ENCODE measurements around the gene ZNF292.
"Not testable (repeated sequence)": the region's sequence is repeated elsewhere in the genome, so short reads cannot be mapped to it uniquely, and the experiment has no call there.

Gene ZNF292

DNA sequence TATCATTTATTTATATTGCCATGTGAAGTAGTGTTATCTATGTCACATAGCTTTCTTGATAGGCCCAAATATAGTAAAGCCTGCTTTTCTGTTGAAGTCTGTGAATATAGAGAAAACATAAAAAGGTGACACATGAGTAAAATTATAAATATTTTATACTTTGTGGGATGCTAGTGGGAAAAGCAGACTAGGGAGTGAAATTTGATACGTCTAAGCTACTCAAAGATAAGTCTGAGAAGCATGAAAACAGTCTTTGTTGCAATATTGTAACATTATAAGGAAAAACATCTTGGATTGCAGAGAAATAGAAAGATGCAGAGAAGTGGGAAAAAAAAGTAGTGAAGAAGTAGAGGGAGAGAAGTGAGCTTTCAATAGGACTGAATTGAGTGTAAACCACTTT, 75.4 kb downstream of the ZNF292 start:
- no peak overlapping the region for H3K27ac ChIP-seq (ENCODE audit: low read depth, low read length)
- H3K4me3 ChIP-seq (ENCODE audit: low read length) = no peak overlapping the region
- no peak overlapping the region for H3K4me2 ChIP-seq (ENCODE audit: low read length)
- H3K9me3 ChIP-seq (ENCODE audit: control insufficient read depth, insufficient read depth, low read length) = no peaks in the 10 kb centered on the region
- H3K4me1 ChIP-seq (ENCODE audit: control insufficient read depth, low read length) = no peaks in the 10 kb centered on the region
- TF ChIP-seq, protein P1, sequence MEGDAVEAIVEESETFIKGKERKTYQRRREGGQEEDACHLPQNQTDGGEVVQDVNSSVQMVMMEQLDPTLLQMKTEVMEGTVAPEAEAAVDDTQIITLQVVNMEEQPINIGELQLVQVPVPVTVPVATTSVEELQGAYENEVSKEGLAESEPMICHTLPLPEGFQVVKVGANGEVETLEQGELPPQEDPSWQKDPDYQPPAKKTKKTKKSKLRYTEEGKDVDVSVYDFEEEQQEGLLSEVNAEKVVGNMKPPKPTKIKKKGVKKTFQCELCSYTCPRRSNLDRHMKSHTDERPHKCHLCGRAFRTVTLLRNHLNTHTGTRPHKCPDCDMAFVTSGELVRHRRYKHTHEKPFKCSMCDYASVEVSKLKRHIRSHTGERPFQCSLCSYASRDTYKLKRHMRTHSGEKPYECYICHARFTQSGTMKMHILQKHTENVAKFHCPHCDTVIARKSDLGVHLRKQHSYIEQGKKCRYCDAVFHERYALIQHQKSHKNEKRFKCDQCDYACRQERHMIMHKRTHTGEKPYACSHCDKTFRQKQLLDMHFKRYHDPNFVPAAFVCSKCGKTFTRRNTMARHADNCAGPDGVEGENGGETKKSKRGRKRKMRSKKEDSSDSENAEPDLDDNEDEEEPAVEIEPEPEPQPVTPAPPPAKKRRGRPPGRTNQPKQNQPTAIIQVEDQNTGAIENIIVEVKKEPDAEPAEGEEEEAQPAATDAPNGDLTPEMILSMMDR (IDR thresholded peaks at IDR 0.05; ENCODE audit: low read depth, low read length, poor library complexity, severe bottlenecking) = no peak
- TF ChIP-seq EZH2phosphoT487 (IDR thresholded peaks at IDR 0.05; ENCODE audit: borderline replicate concordance, low read length) = no peak
- no peaks in the 10 kb centered on the region for H4K20me1 ChIP-seq (ENCODE audit: control insufficient read depth, insufficient read depth, low read depth, low read length)
- peaks cover 40% of the 10 kb centered on the region for H3K36me3 ChIP-seq (ENCODE audit: control insufficient read depth, low read length)
- no peaks in the 10 kb centered on the region; the same call in 1 of the 2 replicates for H3K79me2 ChIP-seq (ENCODE audit: control insufficient read depth, low read length)
- H3K27me3 ChIP-seq (ENCODE audit: control insufficient read depth, low read length) = no peaks in the 10 kb centered on the region
- H3K9me2 ChIP-seq (replicated peaks; ENCODE audit: control insufficient read depth, low read length) = no peaks in the 10 kb centered on the region
- peaks cover 6% of the 10 kb centered on the region; the same call in 1 of the 2 replicates for H3F3A ChIP-seq (ENCODE audit: control insufficient read depth, insufficient read depth)

DNA sequence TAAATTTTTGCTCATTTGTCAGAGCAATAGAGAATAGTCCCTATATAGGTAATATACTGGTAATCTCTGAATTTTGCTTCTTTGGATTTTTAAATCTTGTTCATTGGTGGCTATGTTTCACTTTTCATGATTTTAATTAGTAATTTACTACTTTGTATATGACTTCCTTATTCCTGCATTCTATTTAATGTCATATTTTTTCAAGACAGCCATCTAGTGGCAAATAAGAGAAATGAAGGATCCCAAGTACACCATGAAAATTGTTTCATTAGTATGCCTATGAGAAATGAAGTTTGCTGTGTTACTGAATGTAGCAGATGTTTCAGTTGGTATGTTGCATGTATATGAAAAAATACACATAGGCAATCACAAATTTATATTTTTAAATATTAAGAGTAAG, 82.4 kb downstream of the ZNF292 start:
- Histone ChIP-seq H3K27me3 (ENCODE audit: control insufficient read depth, low read length) (no peaks in the 10 kb centered on the region), H3K9me2 (replicated peaks; ENCODE audit: control insufficient read depth, low read length) (no peaks in the 10 kb centered on the region), H3F3A (ENCODE audit: control insufficient read depth, insufficient read depth) (peaks cover 6% of the 10 kb centered on the region; the same call in 1 of the 2 replicates), H3K4me1 (ENCODE audit: control insufficient read depth, low read length) (no peaks in the 10 kb centered on the region), H3K36me3 (ENCODE audit: control insufficient read depth, low read length) (peaks cover 53% of the 10 kb centered on the region), H3K4me3 (ENCODE audit: low read length) (no peak overlapping the region), H3K27ac (ENCODE audit: low read depth, low read length) (no peak overlapping the region), H3K9me3 (ENCODE audit: control insufficient read depth, insufficient read depth, low read length) (no peaks in the 10 kb centered on the region), H3K79me2 (ENCODE audit: control insufficient read depth, low read length) (no peaks in the 10 kb centered on the region; the same call in none of the 2 replicates), H4K20me1 (ENCODE audit: control insufficient read depth, insufficient read depth, low read depth, low read length) (no peaks in the 10 kb centered on the region), H3K4me2 (ENCODE audit: low read length) (no peak overlapping the region)
- no peak for TF ChIP-seq EZH2phosphoT487 (IDR thresholded peaks at IDR 0.05; ENCODE audit: borderline replicate concordance, low read length)
- TF ChIP-seq, protein P1 (IDR thresholded peaks at IDR 0.05; ENCODE audit: low read depth, low read length, poor library complexity, severe bottlenecking) = peak; percentile 44

DNA sequence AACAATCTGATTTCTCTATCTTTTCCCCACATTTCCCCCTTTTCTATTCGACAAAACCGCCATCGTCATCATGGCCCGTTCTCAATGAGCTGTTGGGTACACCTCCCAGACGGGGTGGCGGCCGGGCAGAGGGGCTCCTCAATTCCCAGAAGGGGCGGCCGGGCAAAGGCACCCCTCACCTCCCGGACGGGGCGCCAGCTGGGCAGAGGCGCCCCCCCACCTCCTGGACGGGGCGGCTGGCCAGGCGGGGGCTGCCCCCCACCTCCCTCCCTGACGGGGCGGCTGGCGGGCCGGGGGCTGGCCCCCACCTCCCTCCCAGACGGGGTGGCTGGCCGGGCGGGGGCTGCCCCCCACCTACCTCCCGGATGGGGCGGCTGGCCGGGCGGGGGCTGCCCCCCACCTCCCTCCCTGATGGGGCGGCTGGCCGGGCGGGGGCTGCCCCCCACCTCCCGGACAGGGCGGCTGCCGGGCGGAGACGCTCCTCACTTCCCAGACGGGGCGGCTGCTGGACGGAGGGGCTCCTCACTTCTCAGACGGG, 83.8 kb downstream of the ZNF292 start:
- peaks cover 60% of the 10 kb centered on the region for H3K36me3 ChIP-seq (ENCODE audit: control insufficient read depth, low read length)
- not testable (repeated sequence) for H3K9me3 ChIP-seq (ENCODE audit: control insufficient read depth, insufficient read depth, low read length); H3K27me3 ChIP-seq (ENCODE audit: control insufficient read depth, low read length); H3K4me1 ChIP-seq (ENCODE audit: control insufficient read depth, low read length); H3F3A ChIP-seq (ENCODE audit: control insufficient read depth, insufficient read depth); H3K4me2 ChIP-seq (ENCODE audit: low read length); H3K4me3 ChIP-seq (ENCODE audit: low read length); H3K79me2 ChIP-seq (ENCODE audit: control insufficient read depth, low read length); H3K9me2 ChIP-seq (replicated peaks; ENCODE audit: control insufficient read depth, low read length); H4K20me1 ChIP-seq (ENCODE audit: control insufficient read depth, insufficient read depth, low read depth, low read length); H3K27ac ChIP-seq (ENCODE audit: low read depth, low read length)

DNA sequence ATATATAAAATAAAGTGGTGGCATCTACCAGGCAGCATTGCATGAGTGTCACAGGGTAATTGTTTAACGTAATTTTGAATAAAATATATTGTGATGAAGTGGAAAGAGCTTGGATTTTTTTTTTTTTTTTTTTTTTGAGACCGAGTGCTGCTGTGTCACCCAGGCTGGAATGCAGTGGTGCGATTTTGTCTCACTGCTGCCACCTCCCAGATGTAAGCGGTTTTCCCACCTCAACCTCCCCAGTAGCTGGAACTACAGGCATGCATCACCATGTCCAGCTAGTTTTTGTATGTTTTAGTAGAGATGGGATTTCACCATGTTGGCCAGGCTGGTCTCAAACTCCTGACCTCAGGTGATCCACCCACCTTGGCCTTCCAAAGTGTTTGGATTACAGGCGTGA, 85.9 kb downstream of the ZNF292 start:
- no peak overlapping the region for H3K4me3 ChIP-seq (ENCODE audit: low read length)
- TF ChIP-seq, protein P1 (IDR thresholded peaks at IDR 0.05; ENCODE audit: low read depth, low read length, poor library complexity, severe bottlenecking) = no peak
- no peak for TF ChIP-seq EZH2phosphoT487 (IDR thresholded peaks at IDR 0.05; ENCODE audit: borderline replicate concordance, low read length)
- H3K79me2 ChIP-seq (ENCODE audit: control insufficient read depth, low read length) = no peaks in the 10 kb centered on the region
- H3K4me1 ChIP-seq (ENCODE audit: control insufficient read depth, low read length) = no peaks in the 10 kb centered on the region
- no peaks in the 10 kb centered on the region for H4K20me1 ChIP-seq (ENCODE audit: control insufficient read depth, insufficient read depth, low read depth, low read length)
- no peaks in the 10 kb centered on the region for H3K27me3 ChIP-seq (ENCODE audit: control insufficient read depth, low read length)
- H3K4me2 ChIP-seq (ENCODE audit: low read length) = no peak overlapping the region
- peaks cover 60% of the 10 kb centered on the region for H3K36me3 ChIP-seq (ENCODE audit: control insufficient read depth, low read length)
- no peaks in the 10 kb centered on the region for H3K9me3 ChIP-seq (ENCODE audit: control insufficient read depth, insufficient read depth, low read length)
- no peak overlapping the region for H3K27ac ChIP-seq (ENCODE audit: low read depth, low read length)
- no peaks in the 10 kb centered on the region for H3K9me2 ChIP-seq (replicated peaks; ENCODE audit: control insufficient read depth, low read length)
- peaks cover 9% of the 10 kb centered on the region; the same call in 1 of the 2 replicates for H3F3A ChIP-seq (ENCODE audit: control insufficient read depth, insufficient read depth)
